Mesenteric fat pad (tissue), 1 donor: ENCODE measurements around the gene SNX9. TPM values are rescaled to one million over a fixed set of nuclear protein-coding genes. Genes with fewer than 3 reads are reported as not detected.
"Not testable (repeated sequence)": the region's sequence is repeated elsewhere in the genome, so short reads cannot be mapped to it uniquely, and the experiment has no call there.

ENCODE experiments used
- DNase-seq: peaks from one replicate; pipeline ENCODE4 v3.0.0-alpha.2; 2020; ENCODE audit warnings: low spot score
- long read RNA-seq: library from polyadenylated mRNA; unstranded; transcript quantifications from one replicate; pipeline ENCODE4 v2.0.0, GENCODE V29; 2020
- total RNA-seq: library from RNA; stranded (reverse); fragmentation: NEBNext Ultra II Directional; extraction: Animal tissue kit (Norgen Biotek cat#: 25700); gene quantifications from one replicate; pipeline ENCODE4 v1.2.1, GENCODE V29; 2021
- donor health status: DM: yes; HTN: yes; CAD: no.

The SNX9 gene
- 86.9 TPM for total RNA-seq
- long read RNA-seq, full-length matches to known transcripts, result 48 of 107 reads
- long read RNA-seq, partial matches to known transcripts, result 24 of 107 reads
- long read RNA-seq, other reads (novel, unspliced or antisense), result 35 of 107 reads

- DNase-seq, result peak; percentile 93
Observed at GRCh38 chr6:157823001-157823527, at the start of gene SNX9. Gene SNX9 (plus strand): TSS chr6:157823246. CDS start chr6:157823435, 189 bp downstream.

GRCh38 chr6:157773248-157773773 is 49.7 kb upstream of the SNX9 start:
- DNase-seq, result no peak

GRCh38 chr6:157774153-157775135 is 48.6 kb upstream of the SNX9 start:
- no peak for DNase-seq

- DNase-seq, result no peak
Observed at GRCh38 chr6:157775376-157775775, 47.7 kb upstream of the SNX9 start.

- DNase-seq, result no peak
Observed at GRCh38 chr6:157777344-157777743, 45.7 kb upstream of the SNX9 start.

- DNase-seq, result no peak
Observed at GRCh38 chr6:157778719-157779118, 44.3 kb upstream of the SNX9 start.

- DNase-seq, result no peak
Observed at GRCh38 chr6:157779705-157780604, 43.1 kb upstream of the SNX9 start.

GRCh38 chr6:157785636-157786035 is 37.4 kb upstream of the SNX9 start:
- DNase-seq, result no peak

GRCh38 chr6:157786221-157786620 is 36.8 kb upstream of the SNX9 start:
- DNase-seq, result no peak

GRCh38 chr6:157787080-157787479 is 36.0 kb upstream of the SNX9 start:
- no peak for DNase-seq

- no peak for DNase-seq
Observed at GRCh38 chr6:157788180-157788579, 34.9 kb upstream of the SNX9 start.

GRCh38 chr6:157789297-157789696 is 33.7 kb upstream of the SNX9 start:
- DNase-seq, result no peak

GRCh38 chr6:157789861-157790260 is 33.2 kb upstream of the SNX9 start:
- DNase-seq, result no peak

- DNase-seq, result no peak
Observed at GRCh38 chr6:157790548-157791160, 32.4 kb upstream of the SNX9 start.

- no peak for DNase-seq
Observed at GRCh38 chr6:157791450-157791849, 31.6 kb upstream of the SNX9 start.

GRCh38 chr6:157792671-157793070 is 30.4 kb upstream of the SNX9 start:
- no peak for DNase-seq

GRCh38 chr6:157794012-157794411 is 29.0 kb upstream of the SNX9 start:
- not testable (repeated sequence) for DNase-seq

- no peak for DNase-seq
Observed at GRCh38 chr6:157795841-157796240, 27.2 kb upstream of the SNX9 start.

GRCh38 chr6:157798851-157799250 is 24.2 kb upstream of the SNX9 start:
- DNase-seq, result no peak

GRCh38 chr6:157799561-157799960 is 23.5 kb upstream of the SNX9 start:
- not testable (repeated sequence) for DNase-seq
